B cell (primary cell): ENCODE results near the gene LKAAEAR1. TPM values are rescaled to one million over a fixed set of nuclear protein-coding genes. Genes with fewer than 3 reads are reported as not detected.

Experiments used
- ATAC-seq: fragments of 200-7000 bp; cut with Tn5 transposase; one replicate; pipeline ENCODE4 v1.10.0; 2021; ENCODE audit warnings: low read depth, mild to moderate bottlenecking, moderate number of reproducible peaks, moderate library complexity
- CTCF ChIA-PET: fragments of 350-600 bp; sonication (Branson Sonifier 250); formaldehyde crosslinking; loops from one replicate; lab custom pipeline; 2021; ENCODE audit warnings: antibody characterized with exemption, inconsistent platforms; lab: Charles Lee
- POLR2A ChIA-PET: fragments of 350-600 bp; sonication (Branson Sonifier 250); formaldehyde crosslinking; loops from one replicate; lab custom pipeline; 2021; ENCODE audit warnings: antibody characterized with exemption; lab: Charles Lee
- DNase-seq: peaks from one replicate; pipeline ENCODE4 v3.0.0; 2013
- H2AFZ ChIP-seq: 2 replicates; pipeline ENCODE4 v1.6.1; 2012; ENCODE audit warnings: mild to moderate bottlenecking, low read depth, low read length; ENCODE audit not compliant: insufficient read depth, poor library complexity, severe bottlenecking
- H3K27ac ChIP-seq, 2 donors: 1 replicate in 1 of 2; 2 replicates in 1 of 2; pipeline ENCODE4 v1.5.1; 2012 to 2013; ENCODE audit warnings: low read length in 2 of 2, mild to moderate bottlenecking in 2 of 2, moderate library complexity in 1 of 2
- H3K27me3 ChIP-seq, 4 experiments: fragments of 200-600 bp in 1 of 4; sonication (generic) in 1 of 4; replicated peaks in 1 of 4; 1 replicate in 2 of 4; 2 replicates in 2 of 4; pipeline versions ENCODE4 v1.6.1 to v1.7.0; 2013 to 2016; ENCODE audit warnings: low read length in 3 of 4, mild to moderate bottlenecking in 2 of 4, mixed read lengths in 1 of 4, moderate library complexity in 1 of 4; ENCODE audit not compliant: insufficient read depth in 4 of 4, control insufficient read depth in 3 of 4; ENCODE audit errors: control extremely low read depth in 1 of 4
- H3K36me3 ChIP-seq, 2 experiments: replicated peaks in 1 of 2; 1 replicate in 1 of 2; 2 replicates in 1 of 2; pipeline versions ENCODE4 v1.6.1 to v1.7.1; 2013; ENCODE audit warnings: low read length in 1 of 2; ENCODE audit not compliant: insufficient read depth in 2 of 2, control insufficient read depth in 1 of 2; ENCODE audit errors: control extremely low read depth in 1 of 2, extremely low read depth in 1 of 2
- H3K4me1 ChIP-seq, 2 donors: fragments of 200-600 bp in 1 of 2; sonication (generic) in 1 of 2; 1 replicate in 1 of 2; 2 replicates in 1 of 2; pipeline versions ENCODE4 v1.5.1 to v1.6.1; 2013 to 2017; ENCODE audit warnings: low read length in 2 of 2; ENCODE audit not compliant: control insufficient read depth in 2 of 2, insufficient read depth in 2 of 2
- H3K4me2 ChIP-seq: replicated peaks from 2 replicates; pipeline ENCODE3; 2012; ENCODE audit warnings: mild to moderate bottlenecking, low read depth, low read length; ENCODE audit not compliant: poor library complexity, severe bottlenecking
- H3K4me3 ChIP-seq, 5 experiments: fragments of 200-600 bp in 1 of 5; sonication (generic) in 1 of 5; 1 replicate in 3 of 5; 2 replicates in 2 of 5; pipeline versions ENCODE4 v1.5.1 to v1.7.0; 2011 to 2016; ENCODE audit warnings: low read length in 4 of 5, mild to moderate bottlenecking in 4 of 5, low read depth in 2 of 5, control low read depth in 1 of 5, moderate library complexity in 1 of 5; ENCODE audit not compliant: insufficient read depth in 1 of 5; ENCODE audit errors: control extremely low read depth in 1 of 5, extremely low read depth in 1 of 5
- H3K79me2 ChIP-seq: fragments of 200-600 bp; sonication (generic); one replicate; pipeline ENCODE4 v1.6.0; 2016; ENCODE audit warnings: low read length; ENCODE audit not compliant: control insufficient read depth, insufficient read depth
- H3K9ac ChIP-seq: fragments of 200-600 bp; sonication (generic); 2 replicates; pipeline ENCODE4 v1.6.1; 2017; ENCODE audit warnings: mild to moderate bottlenecking, low read length, moderate library complexity
- H3K9me3 ChIP-seq, 3 donors: one replicate each; pipeline versions ENCODE4 v1.6.1 to v1.7.1; 2013; ENCODE audit warnings: low read length in 2 of 3; ENCODE audit not compliant: control insufficient read depth in 2 of 3, insufficient read depth in 1 of 3; ENCODE audit errors: control extremely low read depth in 1 of 3
- H4K20me1 ChIP-seq: 2 replicates; pipeline ENCODE4 v1.6.0; 2012; ENCODE audit warnings: mild to moderate bottlenecking, low read length; ENCODE audit not compliant: insufficient read depth, control insufficient read depth, poor library complexity, severe bottlenecking
- H3K27ac Mint-ChIP-seq: one replicate; pipeline ENCODE4 v1.8.0; 2021; ENCODE audit warnings: mixed read lengths
- H3K27me3 Mint-ChIP-seq: one replicate; pipeline ENCODE4 v1.8.0; 2021; ENCODE audit warnings: mixed read lengths
- H3K4me1 Mint-ChIP-seq: one replicate; pipeline ENCODE4 v1.8.0; 2021; ENCODE audit warnings: mixed read lengths
- H3K4me3 Mint-ChIP-seq: one replicate; pipeline ENCODE4 v1.8.0; 2021; ENCODE audit warnings: mixed read lengths
- H3K9me3 Mint-ChIP-seq: one replicate; pipeline ENCODE4 v1.8.0; 2022; ENCODE audit warnings: mixed read lengths; ENCODE audit not compliant: insufficient read depth
- CTCF ChIP-seq: fragments of 200-600 bp; IDR thresholded peaks from one replicate; pipeline ENCODE4 v1.8.0; 2022; ENCODE audit warnings: antibody characterized with exemption, mild to moderate bottlenecking
- EZH2 ChIP-seq: IDR thresholded peaks from 2 replicates; pipeline ENCODE4 v1.6.1; 2012; ENCODE audit warnings: borderline replicate concordance, low read depth, mild to moderate bottlenecking, moderate library complexity, low read length; ENCODE audit not compliant: insufficient read depth, poor library complexity, severe bottlenecking
- WGBS: methylation state at CpG from one replicate; pipeline ENCODE4 v1.1.5; 2013; ENCODE audit warnings: missing lambda C conversion rate; ENCODE audit not compliant: insufficient coverage; 5-methylcytosine and 5-hydroxymethylcytosine counted together
- intact Hi-C: fragments of 100-400 bp; cut with micrococcal nuclease; formaldehyde crosslinking; loops from one replicate; pipeline ENCODE4 v1.10.0; 2022
- polyA plus RNA-seq: library from polyadenylated mRNA; depleted of rRNA; stranded (reverse); fragments of >200 nt; gene quantifications from 2 replicates; pipeline ENCODE4 v1.2.3, GENCODE V29; 2012
- total RNA-seq, 2 donors: library from RNA; stranded (reverse); fragments of 120-200 nt in 1 of 2; gene quantifications; 1 replicate in 1 of 2; 2 replicates in 1 of 2; pipeline versions ENCODE4 v1.2.3 to v1.2.4, GENCODE V29; 2013 to 2022

LKAAEAR1 gene
- total and polyA plus RNA-seq, 2 donors (not counting 1 experiment from before 2014, with no cell fraction given): 1.9 TPM; not detected in 1

GRCh38 chr20:64035933-64036345 lies 48.3 kb downstream of the LKAAEAR1 start, which contains the start of gene C20orf204:
Gene C20orf204 (plus strand): TSS chr20:64036182. CDS start chr20:64036324, 142 bp downstream.
- Histone ChIP-seq H3K79me2 (no peaks in the 10 kb centered on the region), H3K4me3 (no peak within 1 kb of the TSS), H4K20me1 (peaks cover 6% of the 10 kb centered on the region), H3K9me3 (no peaks in the 10 kb centered on the region), H3K4me2 (no peak within 1 kb of the TSS), H2AFZ (no peak within 1 kb of the TSS), H3K27me3 (peaks cover 0 to 16% (median 7%) of the 10 kb centered on the region in 4 experiments), H3K4me1 (peaks cover 19 to 20% of the 10 kb centered on the region in 2 donors), H3K27ac (no peak within 1 kb of the TSS), H3K36me3 (peaks cover 0 to 15% of the 10 kb centered on the region in 2 experiments), H3K9ac (no peak within 1 kb of the TSS)
- no peak within 1 kb of the TSS for H3K4me3 Mint-ChIP-seq
- peaks cover 5% of the 10 kb centered on the region for H3K27me3 Mint-ChIP-seq
- POLR2A ChIA-PET: no interaction called here
- no peak for TF ChIP-seq CTCF
- TF ChIP-seq EZH2: no peak
- intact Hi-C loops: loop anchor here (5.0 kb wide), 1 partner anchor 66 kb away; no protein-coding TSS in a partner anchor
- 95% methylated on average over 7 of the region's 10 CpGs for WGBS
- DNase-seq (no peak), ATAC-seq (no peak)
- no peak within 1 kb of the TSS for H3K27ac Mint-ChIP-seq
- H3K4me1 Mint-ChIP-seq: peaks cover 15% of the 10 kb centered on the region
- H3K9me3 Mint-ChIP-seq: no peaks in the 10 kb centered on the region
- CTCF ChIA-PET: interaction anchor here (6.4 kb wide), 1 partner anchor 84 kb away, joined by 108 read pairs; no protein-coding TSS in a partner anchor
